HG03097 (cell line): ENCODE measurements around the gene DNAJB5.
"Not testable (repeated sequence)": the region's sequence is repeated elsewhere in the genome, so short reads cannot be mapped to it uniquely, and the experiment has no call there.

Experiments
- ATAC-seq: cut with Tn5 transposase; IDR thresholded peaks from one replicate; pipeline ENCODE4 v1.9.1; 2021; ENCODE audit not compliant: unreplicated experiment, low FRiP score

The DNAJB5 gene

DNA sequence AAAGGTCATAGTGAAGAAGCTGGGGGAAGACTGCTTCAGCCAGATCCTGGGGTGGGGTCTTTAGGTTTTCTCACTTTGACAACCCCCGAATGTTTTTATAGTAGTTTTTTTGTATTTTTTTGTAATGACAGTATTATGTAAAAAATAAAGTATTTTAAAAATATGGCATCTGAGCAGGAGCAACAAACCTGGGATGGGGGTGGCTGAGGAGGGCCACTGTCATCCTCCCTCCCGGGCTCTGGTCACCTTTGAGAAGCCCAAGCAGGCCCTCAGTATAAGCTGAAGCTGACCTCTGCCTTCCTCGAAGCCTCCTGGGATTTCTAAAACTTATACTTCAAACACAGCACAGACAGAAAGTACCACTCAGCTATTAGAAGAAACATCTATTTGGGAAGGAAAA lies 8.7 kb downstream of the DNAJB5 start:
- no peak for ATAC-seq

DNA sequence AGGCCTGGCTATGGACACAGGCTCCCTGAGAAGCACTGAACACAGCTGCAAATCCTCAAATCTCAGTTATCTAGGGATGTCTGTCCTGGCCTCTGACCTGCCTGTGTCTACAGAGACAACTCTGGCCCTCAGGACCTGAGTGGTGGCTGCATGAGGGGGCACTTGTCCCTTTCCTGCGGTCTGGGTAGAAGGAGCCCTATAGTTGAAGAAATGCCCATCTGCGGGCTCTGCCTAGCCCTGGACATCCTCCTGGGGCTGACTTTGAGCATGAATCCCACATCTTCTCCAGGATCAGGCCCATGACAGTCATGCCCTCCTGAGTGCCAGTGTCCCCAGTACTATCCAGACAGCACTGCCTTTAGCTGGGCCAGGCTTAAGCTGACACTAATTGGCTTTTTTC lies 10.0 kb downstream of the DNAJB5 start:
- no peak for ATAC-seq

DNA sequence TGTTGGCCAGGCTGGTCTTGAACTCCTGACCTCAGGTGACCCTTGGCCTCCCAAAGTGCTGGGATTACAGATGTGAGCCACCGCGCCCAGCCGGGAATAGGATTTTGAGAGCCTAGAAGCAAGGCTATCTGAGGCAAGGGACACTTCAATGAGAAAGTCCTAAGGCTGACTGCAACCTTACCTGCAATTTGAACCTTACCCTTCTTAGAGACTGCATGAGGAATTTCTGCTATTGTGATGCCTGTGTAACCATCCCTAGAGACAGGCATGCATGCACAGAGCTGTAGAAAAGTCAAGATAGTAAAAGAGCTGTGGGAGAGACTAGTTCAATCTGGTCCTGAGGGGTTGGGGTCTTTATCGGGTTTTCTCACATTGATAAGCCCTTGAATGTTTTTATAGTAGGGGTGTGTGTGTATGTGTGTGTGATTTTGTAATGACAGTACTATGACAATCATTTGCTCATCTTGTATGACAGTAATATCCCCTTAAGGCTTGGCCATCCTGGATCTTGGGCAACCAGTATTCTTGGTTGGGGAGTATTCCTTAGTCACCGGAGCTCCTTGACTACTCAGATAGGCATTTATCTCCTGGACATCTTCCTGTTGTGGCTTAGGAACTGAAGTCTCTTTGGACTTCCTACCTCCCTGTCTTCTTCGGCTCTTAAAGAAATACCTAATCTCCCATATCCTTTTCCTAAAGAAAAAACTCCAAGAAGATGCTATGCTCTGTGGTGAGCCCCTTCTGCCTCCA lies 11.2 kb downstream of the DNAJB5 start:
- no peak for ATAC-seq

DNA sequence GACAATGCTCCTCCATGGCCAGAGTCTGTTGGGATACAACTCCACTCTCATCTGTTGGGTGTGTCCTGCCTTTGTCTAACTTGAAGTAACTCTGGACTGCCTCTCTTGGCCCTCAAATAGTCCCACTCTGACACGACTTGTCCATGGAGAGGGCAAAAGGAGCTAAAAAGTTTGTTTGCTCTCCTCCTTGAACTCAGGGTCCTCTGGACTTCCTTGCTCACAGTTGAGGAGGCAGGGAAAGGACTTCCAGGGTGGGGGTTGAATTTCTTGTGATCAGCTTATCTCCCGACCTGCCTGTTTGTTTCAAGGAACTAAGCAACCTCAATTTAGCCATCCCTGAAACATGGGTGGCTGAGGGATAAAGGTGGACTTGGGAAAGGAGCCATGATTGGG lies 11.7 kb downstream of the DNAJB5 start:
- no peak for ATAC-seq

DNA sequence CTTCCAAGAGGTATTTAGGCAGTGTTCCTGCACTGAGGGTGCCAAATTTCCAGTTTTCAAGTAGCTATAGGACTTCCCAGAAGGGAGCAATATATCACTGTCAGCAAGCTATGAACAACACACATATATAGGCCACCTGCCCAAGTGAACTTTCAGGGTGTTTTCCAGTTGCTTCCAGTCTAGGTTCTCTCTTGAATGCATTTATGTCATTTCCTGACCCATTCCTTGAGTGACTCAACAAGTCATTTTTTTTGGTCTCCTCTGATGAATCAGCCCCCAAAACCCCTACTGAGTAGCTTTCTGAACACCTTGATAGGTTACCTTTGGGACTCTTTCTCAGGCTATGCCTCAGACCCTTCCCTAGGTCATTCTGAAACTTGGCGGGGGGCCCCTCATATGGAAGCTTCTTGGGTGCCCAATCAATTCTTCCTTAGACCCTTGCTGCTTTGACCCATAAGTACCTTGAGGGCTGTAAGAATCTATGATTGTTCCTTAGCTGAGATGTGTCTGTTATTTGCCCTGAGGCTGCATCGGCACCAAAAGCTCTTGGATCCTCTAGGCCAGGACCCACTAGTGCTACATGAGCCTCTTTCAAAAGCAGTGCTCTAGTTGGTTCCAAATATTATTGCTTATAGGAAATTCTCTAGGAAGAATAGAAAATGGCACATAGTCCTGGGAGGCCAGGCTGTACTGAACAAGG lies 12.4 kb downstream of the DNAJB5 start:
- no peak for ATAC-seq

DNA sequence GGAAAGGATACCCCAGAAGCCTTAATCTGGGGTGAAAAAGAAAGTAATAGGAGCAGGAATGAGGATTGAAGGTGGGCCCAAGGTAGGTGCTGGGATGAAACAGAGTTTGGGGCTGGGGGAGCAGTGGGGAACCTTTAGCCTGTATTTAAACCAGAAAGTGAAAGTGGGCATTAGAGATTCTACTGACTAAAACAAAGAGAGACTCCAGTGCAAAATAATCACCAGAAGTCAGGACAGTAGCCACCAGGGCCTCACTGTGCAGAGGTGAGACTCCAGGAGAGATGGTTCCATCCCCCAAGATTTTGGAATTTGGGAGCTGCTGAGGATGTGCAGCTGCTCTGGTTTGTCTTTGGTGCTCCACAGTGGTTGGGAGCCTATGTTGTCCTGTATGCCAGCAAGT lies 13.1 kb downstream of the DNAJB5 start:
- ATAC-seq: no peak

DNA sequence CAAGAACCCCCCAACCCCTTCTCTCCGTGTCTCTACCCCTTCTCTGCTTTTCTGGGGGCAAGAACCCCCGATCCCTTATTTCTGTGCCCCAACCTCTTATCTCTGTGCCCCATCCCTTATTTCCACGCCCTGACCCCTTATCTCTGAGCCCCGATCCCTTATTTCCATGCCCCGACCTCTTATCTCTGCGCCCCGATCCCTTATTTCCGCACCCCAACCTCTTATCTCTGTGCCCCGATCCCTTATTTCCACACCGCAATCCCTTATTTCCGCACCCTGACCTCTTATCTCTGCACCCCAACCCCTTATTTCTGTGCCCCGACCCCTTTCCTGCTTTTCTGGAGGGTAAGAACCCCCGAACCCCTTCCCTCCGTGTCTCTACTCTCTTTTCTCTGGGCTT lies 14.8 kb downstream of the DNAJB5 start:
- not testable (repeated sequence) for ATAC-seq

DNA sequence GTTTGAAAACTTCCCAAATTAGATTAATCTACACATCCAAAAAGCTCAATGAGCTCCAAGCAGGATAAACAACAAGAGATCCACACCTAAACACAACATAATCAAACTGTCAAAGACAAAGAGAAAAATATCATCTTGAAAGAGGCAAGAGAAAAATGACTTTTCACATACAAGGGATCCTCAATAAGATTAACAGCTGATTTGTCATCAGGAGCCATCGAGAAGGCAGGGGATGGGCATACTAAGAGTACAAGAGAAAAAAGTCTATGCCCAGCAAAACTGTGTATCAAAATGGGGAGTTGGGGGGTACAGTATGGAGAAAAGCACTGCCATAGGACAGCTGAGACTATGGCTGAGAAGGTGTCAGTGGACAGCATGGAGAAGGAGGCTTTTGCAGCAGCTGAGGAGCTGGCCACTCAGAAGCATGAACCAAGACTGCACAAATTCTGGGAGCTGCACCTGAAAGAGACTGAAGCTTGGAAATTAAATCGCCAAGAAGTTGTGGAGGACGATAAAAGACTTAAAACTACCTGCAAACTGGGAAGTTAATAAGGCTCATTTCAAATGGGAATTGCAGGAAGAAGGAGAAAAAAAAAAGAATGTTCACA lies 20.9 kb downstream of the DNAJB5 start:
- ATAC-seq: no peak

DNA sequence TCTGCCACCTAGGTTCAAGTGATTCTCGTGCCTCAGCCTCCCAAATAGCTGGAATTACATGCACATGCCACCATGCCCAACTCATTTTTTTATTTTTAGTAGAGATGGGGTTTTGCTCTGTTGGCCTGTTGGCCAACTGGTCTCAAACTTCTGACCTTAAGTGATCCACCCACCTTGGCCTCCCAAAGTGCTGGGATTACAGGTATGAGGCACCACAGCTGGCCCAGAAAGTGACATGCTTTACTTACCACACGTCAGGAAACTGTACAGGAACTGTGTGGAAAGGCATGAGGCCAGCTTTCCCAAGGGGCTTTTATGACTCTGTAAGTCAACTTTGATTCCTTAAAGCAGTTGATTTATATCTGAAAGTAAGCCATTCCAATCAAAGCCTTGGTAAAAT lies 25.0 kb downstream of the DNAJB5 start:
- ATAC-seq: no peak

DNA sequence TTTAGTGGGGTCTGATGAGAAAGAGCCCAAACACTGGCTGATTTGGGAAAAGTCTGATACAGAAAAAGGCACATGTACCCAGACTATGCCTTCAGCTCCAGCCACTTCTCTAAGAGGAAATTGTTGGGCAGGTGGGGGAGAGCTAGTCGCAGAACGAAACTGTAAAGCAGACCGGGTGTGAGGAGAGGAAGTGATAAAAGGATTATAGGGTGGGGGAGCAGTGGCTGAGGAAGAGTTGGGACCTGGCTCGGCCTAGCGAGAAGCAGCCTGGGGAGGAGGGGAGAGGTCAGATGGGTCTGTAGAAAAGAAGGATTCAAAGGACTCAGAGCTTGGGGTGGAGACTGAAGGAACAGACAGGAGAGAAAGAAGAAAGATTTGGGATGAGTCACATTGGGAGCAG lies 33.9 kb downstream of the DNAJB5 start:
- not testable (repeated sequence) for ATAC-seq

DNA sequence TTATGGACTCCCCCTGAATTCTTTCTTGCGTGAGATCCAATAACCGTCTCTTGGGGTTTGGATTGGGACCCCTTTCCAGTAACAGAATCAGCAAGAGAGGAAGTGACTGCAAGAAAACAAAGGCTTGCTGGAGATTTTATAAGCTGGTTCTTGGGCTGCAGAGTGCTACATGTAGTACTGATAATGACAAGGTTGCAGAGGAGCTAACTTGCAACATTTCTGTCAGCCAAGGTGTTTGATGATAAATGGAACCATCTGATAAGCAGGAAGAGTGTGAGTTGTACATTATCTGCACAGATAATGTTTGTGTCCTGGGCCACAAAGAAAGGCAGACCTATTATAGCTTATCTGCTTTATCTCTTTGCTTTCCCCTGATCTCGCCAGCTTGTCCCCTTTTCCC lies 37.1 kb downstream of the DNAJB5 start:
- no peak for ATAC-seq

DNA sequence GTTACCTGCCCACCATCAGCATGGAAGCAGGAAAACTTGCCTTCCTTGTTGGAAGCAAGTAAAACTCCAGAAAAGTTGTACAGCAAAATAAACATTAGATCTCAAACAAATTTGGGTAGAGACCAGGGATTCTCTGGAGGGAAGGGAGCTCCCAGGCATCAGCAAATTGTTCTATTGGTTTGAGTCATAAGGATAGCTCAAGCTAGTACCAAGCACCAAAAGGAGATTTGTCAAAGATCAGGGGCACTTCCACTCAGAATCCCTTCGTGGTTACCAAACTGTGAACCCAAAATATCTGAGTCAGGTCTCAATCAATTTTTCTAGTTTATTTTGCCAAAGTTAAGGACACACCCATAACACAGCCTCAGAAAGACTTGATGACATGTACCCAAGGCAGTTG lies 37.8 kb downstream of the DNAJB5 start:
- ATAC-seq: no peak

DNA sequence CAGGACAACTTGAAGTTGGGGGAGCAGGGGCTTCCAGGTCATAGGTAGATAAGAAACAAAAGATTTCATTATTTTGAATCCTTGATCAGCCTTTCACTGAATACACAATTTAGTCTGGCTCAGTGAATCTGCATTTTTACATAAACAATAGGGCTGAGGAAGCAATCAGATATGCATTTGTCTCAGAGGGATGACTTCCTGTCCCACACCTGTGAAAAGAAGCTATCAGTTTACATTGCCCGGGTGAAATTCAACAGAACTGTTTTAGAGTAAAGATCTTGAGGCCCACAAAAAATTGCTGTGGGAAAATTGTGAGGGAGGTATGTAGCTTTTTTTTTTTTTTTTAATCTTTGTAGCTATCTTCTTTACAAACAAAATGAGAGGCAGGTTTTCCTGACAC lies 38.3 kb downstream of the DNAJB5 start:
- ATAC-seq: no peak

DNA sequence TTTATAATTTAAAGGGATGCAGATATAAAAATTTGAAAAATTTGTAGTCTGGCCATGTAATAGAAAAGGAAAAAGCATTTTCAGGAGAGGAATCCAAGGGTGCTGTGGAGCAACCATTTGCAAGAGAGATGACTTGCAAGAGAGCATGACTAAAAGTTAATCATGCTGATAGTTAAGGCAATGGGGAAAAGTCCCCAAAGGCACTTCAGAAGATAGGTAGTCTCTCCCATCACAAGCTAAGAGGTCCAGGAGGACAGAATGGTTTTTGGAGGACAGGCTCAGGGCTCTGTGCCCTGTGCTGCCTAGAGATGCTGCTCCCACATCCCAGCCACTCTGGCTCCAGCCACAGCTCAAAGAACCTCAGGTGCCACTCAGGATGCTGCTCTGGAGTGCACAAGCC lies 38.8 kb downstream of the DNAJB5 start:
- no peak for ATAC-seq

DNA sequence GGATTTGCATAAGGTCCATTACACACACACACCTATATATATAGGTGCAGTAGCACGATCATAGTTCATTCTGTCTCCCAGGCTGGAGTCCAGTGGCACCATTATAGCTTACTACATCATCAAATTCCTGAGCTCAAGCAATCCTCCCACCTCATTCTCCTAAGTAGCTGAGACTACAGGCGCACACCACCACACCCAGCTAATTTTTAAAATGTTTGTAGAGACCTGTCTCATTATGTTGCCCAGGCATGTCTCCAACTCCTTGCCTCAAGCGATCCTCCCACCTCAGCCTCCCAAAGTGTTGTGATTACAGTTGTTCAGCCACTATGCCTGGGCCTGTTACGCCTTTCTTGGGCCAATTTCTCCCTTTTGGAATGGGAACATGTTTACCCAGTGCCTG lies 39.7 kb downstream of the DNAJB5 start:
- no peak for ATAC-seq

DNA sequence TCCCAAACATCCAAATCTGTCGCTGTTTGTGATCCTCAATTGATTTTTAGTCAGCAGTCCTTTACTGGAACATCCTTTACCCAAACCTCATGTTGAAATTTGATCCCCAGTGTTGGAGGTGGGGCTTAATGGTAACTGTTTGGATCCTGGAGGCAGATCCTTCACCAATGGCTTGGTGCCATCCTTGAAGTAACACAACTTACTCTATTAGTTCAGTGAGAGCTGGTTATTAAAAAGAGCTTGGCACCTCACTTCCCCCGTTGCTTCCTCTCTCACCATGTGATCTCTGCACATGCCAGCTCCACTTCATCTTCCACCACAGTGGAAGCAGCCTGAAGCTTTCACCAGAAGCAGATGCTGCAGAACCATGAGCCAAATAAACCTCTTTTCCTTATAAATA lies 40.3 kb downstream of the DNAJB5 start:
- no peak for ATAC-seq

DNA sequence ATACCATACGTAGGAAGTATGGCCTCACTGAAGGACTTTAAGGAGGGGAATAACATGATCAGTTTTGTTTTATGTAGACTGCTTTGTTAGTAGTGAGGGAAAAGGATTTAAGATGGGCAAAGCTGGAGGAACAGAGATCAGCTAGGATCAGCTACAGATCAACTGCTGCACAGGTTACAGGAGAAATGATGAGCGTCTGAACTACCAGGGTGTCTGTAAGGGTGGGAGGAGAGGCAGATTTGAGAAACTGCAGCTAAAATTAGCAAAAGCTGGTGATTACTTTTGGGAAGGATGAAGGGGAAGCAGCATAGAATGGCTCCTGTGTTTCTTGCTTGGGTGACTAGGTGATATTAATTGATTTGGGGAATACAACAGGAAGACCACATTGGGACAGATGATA lies 43.6 kb downstream of the DNAJB5 start:
- ATAC-seq: no peak

DNA sequence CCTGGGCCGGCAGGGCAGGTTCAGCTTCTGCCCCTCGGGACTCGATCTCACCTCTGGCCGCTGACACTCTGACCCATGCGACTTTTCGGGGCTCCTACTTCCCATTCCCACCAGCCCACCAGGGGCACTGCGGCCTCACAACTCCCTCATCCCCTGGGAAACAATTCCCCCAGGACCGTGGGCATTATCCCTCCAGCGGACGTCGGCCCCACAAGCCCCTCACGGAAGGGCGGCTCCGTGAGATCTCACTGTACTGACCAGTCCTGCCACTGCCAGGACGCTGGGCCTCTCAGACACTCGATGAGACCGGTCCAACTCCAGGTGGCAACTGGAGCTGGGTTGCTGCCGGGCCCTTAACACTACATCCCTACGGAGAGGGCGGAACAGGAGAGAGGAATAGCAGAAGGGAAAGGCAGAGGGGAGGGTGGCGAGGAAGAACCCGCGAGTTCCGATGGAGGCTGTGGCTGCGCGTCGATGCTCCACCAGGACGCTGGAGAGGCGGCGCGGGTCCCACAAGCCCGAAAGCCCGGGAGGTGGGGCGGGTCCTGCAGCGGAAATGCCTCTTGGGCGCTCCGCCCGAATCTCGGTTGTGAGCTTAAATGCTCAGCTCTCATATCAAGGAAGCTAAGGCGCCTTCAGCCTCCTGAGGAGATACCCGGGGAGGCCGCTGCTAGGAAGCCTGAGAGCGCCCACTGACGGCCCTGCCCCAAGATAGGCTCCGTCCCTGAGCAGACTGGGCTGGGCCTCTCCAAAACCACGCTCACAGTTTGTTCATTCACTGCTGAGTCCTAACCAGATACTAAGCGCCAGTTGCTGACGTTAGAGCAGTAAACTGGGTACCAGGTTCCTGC lies 46.5 kb downstream of the DNAJB5 start:
- no peak for ATAC-seq

DNA sequence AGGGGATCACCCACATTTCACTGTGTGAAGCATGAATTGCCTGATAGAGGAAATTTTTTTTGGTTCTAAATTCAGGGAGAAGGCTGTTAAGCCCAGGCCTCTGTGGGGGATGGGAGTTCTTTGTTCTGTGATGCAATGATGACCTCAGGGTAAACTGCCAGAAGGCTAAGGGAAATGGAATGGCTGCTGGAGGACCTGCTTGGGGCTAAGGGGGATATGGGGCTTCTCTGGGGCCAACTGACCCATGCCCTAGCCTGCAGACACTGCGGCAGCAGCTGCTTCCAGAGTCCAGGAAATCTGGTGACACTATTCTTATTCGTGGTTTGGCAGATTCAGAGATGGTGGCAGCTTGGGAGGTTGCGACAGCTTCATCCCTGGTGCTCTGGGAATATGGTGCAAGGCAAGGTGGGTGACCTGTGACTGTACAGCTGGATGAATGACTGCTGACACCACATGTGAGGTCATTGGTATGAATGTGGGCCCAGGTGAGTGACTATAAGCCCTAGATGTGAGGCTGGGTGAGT lies 52.6 kb downstream of the DNAJB5 start:
- no peak for ATAC-seq

DNA sequence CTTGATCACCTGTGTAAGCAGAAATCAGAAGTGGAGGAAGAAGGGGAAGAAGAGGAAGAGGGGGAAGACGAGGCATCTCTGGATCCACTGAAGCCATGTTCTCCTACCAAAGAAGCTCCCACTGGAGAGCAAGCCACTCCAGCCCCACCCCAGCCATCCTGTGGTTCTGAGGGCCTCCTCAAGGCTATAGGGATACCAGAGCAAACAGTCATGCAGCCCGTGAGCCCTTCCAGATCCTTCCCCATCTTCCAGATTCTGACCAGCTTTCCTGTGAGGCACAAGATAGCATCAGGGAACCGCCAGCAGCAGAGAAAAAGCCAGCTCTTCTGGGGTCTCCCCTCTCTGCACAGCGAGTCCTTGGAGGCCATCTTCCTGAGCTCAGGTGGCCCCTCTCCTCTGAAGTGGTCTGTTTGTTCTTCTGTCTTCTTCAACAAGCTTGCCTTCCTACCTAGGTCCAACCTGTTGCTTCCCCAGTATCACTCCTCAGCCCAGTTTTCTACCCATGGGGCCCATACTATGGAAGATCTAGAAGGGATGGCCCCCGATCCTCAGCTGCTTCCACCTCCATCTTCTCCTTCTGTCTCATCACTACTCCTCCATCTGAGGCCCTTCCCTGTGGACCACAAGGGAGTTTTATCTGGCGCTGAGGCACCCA lies 53.5 kb downstream of the DNAJB5 start:
- no peak for ATAC-seq
